Stimulated activated CD8-positive, alpha-beta memory T cell treated with anti-CD3 and anti-CD28 coated beads, Interleukin-4, amount 100 ng/mL, for 48 hours (primary cell): ENCODE results near the gene INPP5A.
"Not testable (repeated sequence)": the region's sequence is repeated elsewhere in the genome, so short reads cannot be mapped to it uniquely, and the experiment has no call there.

ENCODE experiments used
- DNase-seq: peaks from one replicate; pipeline ENCODE4 v3.0.0-alpha.2; 2020

Gene INPP5A

GRCh38 chr10:132565516-132566209, 28.1 kb downstream of the INPP5A start:
- DNase-seq: no peak

DNA sequence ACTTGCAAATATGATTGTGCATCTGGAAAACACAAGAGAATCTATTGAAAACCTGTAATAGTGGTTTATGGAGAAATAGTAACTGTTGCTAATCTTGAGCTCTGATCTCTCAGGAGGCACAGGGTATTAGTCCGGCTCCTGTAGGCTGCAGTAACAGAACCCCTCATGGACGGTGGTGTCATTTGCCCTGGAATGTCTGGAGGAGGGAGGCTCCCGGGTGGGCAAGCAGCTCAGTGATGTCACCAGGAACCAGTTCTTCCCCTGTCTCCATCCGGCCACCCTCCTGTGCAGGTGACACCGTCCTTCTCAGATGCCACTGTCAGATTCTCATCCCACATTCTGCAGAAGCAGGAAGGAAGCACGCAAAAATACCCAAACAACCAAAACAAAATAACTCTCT, 29.3 kb downstream of the INPP5A start:
- no peak for DNase-seq

GRCh38 chr10:132570265-132570664, 32.7 kb downstream of the INPP5A start:
- DNase-seq: no peak

DNA sequence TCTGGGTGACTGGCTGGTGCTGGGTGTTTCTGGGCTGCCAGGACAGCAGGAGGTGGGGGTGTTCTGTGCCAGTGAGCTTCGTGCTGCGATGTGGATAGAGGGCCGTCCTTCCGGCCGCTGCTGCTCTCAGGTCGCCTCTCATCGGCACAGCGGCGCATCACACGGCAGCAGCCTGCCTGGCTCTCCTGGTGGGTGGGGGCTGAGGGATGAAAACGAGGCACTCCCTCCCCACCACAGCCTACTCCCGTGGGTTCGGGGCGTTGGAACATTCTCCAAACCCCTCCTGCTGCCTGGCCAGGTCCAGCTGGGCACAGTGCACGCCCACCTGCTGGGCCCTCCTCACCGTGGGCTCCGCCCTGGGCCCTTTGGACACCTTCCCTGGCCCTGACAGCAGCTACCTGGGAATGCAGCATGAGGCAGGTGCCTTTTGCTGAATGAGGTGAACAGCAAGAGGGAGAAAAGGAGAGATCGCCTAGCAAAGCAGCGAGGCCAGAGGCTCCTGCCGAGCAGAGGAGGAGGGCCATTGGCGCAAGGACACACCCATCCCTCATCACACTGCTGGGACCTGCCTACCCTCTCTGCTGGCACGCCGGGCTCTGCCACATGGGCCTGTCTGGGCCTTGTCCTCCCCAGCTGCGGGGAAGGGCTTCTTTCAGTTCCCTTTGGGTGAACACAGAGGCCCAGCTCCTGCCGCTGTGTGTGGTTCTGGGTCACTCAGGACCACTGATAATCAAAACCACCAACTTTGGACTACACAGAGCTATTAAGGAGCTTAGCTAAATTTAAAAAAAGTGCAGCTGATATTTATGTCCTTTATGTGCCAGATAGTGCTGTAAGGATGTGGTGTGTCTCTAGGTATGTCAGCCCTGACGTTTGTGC, 33.4 kb downstream of the INPP5A start:
- no peak for DNase-seq

- DNase-seq: peak; percentile 76
These were observed 34.3 kb downstream of the INPP5A start for GRCh38 chr10:132571650-132572544.

- DNase-seq: no peak
These were observed 35.0 kb downstream of the INPP5A start for GRCh38 chr10:132572545-132572937.

- DNase-seq: not testable (repeated sequence)
These were observed 35.4 kb downstream of the INPP5A start for GRCh38 chr10:132572946-132573345.

DNA sequence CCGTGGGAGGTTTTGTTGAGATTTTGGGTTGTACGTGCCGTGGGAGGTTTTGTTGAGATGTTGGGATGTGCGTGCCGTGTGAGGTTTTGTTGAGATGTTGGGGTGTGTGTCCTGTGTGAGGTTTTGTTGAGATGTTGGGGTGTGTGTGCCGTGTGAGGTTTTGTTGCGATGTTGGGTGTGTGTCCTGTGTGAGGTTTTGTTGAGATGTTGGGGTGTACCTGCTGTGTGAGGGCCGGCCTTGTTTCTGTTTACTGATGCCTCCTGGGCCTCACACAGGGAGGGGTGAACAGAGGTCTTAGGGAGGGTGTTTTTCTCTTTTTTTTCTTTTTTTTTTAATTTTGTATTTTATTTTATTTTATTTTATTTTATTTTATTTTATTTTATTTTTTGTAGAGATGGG, 36.7 kb downstream of the INPP5A start:
- no peak for DNase-seq

DNA sequence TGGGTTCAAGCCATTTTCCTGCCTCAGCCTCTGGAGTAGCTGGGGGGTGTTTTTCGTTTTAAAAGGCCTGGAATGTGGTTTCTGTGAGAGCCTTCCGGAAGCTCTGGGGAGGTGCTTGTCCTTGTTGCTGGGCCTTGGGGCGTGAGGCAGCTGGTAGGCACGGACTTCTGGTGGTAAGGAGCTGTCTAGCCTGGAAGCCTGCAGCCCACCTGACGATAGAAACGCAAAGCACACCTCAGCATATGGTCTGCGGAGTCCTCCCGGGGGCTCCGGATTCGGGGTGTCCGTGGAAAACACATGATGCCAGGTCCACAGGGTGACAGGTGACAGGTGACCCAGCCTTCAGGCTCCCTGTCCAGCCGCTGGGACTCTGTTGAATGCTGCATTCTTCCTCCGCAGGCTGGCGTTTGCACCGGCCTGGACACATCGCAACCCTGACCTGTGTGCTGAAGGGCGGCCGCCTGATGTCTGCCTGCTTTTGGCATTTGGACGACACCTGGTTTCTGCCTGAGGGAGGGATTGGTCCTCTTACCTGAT, 37.3 kb downstream of the INPP5A start:
- no peak for DNase-seq

DNA sequence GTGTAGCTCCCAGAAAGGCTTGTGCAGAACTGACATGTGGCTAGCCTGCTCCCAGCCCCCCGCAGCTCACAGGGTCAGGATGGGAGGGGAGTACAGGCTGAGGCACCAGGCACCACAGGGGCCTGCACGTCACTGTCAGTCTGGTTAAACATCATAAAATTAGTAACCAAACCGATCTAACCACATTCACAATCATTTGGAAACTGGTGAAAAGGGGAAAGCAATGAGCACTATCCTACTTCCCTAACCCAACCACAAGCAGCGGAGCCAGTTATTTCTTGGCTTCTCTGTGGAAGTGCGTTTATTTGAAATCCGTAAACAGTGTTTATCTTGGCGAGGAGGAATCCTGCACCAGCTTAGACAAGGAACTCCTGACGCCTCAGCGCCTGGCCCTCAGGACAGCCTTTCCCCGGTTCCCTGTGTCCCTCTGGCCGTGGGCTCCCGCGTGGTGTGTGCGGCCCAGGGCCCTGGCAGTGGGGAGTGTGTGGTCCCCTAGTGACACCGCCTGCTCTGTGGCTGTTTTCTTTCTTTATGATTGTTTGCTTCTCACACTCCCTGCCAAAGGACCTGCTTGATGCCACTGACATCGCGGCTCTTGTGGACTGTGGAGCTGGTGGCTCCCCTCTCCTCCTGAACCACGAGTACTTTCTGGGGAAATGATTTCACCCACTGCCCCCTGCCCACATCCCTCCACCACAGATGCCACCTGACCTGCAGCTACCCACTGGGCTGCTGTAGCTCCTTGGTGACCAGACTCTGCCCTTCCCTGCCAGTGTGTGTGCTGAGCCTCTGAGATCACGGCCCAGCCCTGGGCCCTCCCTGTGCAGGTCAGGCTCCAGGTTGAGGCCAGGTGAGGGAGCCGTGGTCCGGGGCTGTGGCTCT, 38.0 kb downstream of the INPP5A start:
- peak; percentile 68 for DNase-seq

DNA sequence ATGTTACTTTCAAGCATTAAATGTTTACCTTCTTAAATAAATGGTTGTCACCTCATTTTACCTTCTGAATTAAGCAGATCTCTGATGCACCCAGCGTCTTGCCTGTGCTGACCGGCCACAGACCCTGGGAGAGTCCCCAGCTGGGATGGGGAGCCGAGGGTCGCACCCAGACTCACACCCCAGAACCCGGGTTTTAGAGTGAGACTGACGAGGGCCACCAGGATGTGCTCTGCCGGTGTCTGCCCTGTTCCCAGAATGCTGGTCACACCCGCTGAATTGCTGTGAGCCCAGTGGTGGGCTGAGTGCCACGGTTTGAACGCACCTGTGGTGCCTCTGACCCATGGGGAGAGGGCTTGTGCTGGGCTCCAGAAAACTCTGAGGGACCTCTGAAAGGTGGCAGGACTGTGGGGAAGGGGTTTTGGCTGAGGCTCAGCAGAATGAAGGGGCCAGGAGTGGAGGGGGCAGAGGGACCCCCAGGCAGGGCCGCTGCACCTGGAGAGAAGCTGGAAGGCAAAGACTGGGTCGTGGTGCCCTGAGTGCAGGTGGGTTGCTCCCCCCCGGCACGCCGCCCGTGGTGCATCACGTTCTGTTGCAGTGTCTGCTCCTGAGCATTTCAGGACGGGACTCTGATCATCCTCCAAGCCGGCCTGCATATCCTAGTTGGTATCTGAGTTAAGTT, 39.2 kb downstream of the INPP5A start:
- DNase-seq: no peak

- DNase-seq: no peak
These were observed 39.9 kb downstream of the INPP5A start for GRCh38 chr10:132577350-132578003.

- DNase-seq: no peak
These were observed 40.8 kb downstream of the INPP5A start for GRCh38 chr10:132578287-132578951.

DNA sequence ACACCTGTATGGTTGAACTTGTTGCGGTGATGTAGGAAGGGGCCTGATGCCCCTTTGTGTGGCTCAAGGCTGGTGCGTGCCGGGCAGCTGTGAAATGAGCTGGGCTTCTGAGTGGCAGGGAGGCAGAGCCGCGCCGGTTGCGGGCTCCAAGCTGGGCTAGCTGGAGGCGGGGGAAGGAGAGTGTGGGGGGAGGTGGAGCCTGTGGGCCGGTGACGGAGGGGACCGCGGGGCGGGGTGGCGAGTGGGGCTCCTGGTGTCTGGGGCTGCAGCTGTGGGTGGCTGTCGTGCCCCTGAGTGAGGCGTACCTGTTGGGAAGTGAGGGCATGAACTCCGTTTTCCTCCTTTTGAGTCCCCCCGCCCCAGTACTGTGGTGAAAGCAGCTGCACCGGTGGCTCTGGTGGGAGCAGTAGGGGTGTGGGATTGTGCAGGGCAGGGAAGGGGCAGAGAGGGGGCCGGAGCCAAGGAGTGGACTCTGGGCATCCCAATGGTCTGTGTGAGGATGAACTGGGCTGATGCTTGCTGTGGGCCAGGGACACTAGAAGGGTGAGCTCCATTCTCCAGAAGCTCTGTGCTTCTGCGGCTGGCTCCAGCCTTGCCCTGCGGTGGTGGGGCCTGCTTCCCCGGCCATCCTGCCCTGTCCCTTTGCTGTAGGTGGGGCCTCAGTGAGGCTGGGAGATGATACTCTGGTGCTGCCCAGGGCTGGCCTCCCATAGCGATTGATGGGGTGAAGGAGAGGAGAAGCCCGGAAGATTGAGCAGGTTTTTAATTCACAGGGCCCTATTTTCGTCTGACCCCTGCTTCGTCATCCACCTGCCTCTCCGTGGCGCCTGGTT, 41.7 kb downstream of the INPP5A start:
- DNase-seq: no peak

GRCh38 chr10:132580143-132580542, 42.6 kb downstream of the INPP5A start:
- DNase-seq: no peak

DNA sequence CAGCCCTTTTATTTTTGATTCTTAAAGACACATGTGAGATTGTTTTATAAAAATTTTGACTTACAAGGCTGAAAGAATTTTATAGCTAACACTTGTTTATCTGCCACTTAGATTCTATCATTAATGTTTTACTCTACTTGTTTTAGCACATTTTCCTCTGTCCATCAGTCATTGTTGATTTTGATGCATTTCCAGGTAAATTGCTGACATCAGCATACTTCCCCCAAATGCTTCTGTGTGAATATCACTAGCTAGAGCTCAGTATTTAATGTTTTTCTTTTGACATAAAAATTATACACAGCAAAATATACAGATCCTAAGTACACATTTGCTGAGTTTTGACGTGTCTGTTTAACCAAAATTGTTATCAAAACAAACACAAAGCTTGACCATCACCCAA, 43.0 kb downstream of the INPP5A start:
- DNase-seq: no peak

DNA sequence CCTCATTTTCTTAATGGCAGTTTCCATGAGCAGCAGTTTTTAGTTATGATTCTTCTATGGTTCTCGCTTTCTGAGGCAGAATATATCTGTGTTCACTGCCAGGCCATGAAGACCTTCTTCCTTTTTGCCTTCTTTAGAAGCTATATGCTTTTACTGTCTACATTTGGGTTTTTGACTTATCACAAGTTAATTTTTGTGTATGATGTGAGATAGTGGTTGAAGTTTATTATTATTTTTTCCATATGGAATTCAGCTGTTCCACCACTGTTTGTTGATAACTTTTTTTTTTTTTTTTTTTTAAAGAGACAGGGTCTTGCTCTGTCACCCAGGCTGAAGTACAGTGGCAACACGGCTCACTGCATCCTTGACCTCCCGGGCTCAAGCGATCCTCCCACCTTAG, 44.5 kb downstream of the INPP5A start:
- no peak for DNase-seq

- DNase-seq: no peak
These were observed 45.2 kb downstream of the INPP5A start for GRCh38 chr10:132582771-132583170.

DNA sequence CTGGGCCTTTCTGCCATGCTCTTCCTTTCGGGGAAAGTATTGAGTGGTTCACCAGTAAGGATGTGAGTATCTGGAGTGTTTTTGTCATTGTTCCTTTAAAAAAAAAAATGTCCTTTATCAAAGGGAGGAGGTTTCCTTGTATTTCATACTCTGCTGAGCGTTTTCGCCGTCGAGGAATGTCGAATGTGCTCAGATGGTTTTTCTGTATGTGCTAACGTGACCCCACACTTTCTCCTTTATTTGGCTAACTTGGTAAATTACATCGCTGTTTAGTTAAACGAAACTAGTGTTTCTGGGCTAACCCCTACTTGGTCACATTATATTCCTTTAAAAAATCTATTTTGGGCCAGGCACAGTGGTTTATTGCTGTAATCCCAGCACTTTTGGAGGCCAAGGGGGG, 45.9 kb downstream of the INPP5A start:
- no peak for DNase-seq
